Ovary (tissue), 9 donors: ENCODE measurements around the gene RPS6KA5. TPM values are rescaled to one million over a fixed set of nuclear protein-coding genes. Genes with fewer than 3 reads are reported as not detected.

Experiments
- DNase-seq, 5 donors: peaks; one replicate each; pipeline ENCODE4 v3.0.0-alpha.2; 2019 to 2020
- H3K27ac ChIP-seq, 2 donors: fragments of 200-600 bp; one replicate each; pipeline versions ENCODE4 v1.5.1 to v1.8.0; 2019 to 2022
- H3K27me3 ChIP-seq: fragments of 200-600 bp; one replicate; pipeline ENCODE4 v1.8.0; 2022
- H3K36me3 ChIP-seq: fragments of 200-600 bp; sonication (generic); one replicate; pipeline ENCODE4 v1.5.1; 2019
- H3K4me1 ChIP-seq: one replicate; pipeline ENCODE4 v1.8.1; 2013; ENCODE audit warnings: mild to moderate bottlenecking, moderate library complexity; ENCODE audit not compliant: insufficient read depth
- H3K4me3 ChIP-seq: fragments of 200-600 bp; sonication (generic); one replicate; pipeline ENCODE4 v1.5.1; 2017
- H3K9me3 ChIP-seq, 2 donors: fragments of 200-600 bp in 1 of 2; sonication (generic) in 1 of 2; one replicate each; pipeline versions ENCODE4 v1.5.1 to v1.8.1; 2013 to 2019; ENCODE audit warnings: mild to moderate bottlenecking in 1 of 2, moderate library complexity in 1 of 2
- EP300 ChIP-seq: sonication (generic); formaldehyde crosslinking; IDR thresholded peaks from one replicate; pipeline ENCODE4 v1.6.1; 2017; ENCODE audit warnings: antibody characterized with exemption
- POLR2A ChIP-seq: fragments of 450-650 bp; IDR thresholded peaks from one replicate; pipeline ENCODE4 v1.6.1; 2017; ENCODE audit warnings: antibody characterized with exemption, mild to moderate bottlenecking, moderate library complexity
- WGBS, 3 donors: extraction: QIAGEN DNeasy Blood & Tissue Kit in 1 of 3; methylation state at CpG; one replicate each; pipeline versions ENCODE4 v1.1.5 to v1.1.7; 2013 to 2017; 5-methylcytosine and 5-hydroxymethylcytosine counted together
- intact Hi-C, 4 donors: fragments of 100-400 bp; cut with DNase I; formaldehyde crosslinking; loops; one replicate each; pipeline versions ENCODE4 v1.11.0 to v1.15.1; 2022 to 2023
- polyA plus RNA-seq, 2 donors: library from polyadenylated mRNA; stranded (reverse); fragments of 200-250 nt in 1 of 2; fragments of 350-450 nt in 1 of 2; fragmentation: Illumina TruSeq in 1 of 2; extraction: RNeasy Lipid Tissue Mini Kit (QIAGEN cat#74804) in 1 of 2; gene quantifications; one replicate each; pipeline ENCODE4 v1.2.3, GENCODE V29; 2013 to 2014
- total RNA-seq, 7 donors: library from RNA; depleted of rRNA in 2 of 7; stranded (reverse); fragments of >200 nt in 2 of 7; fragmentation: NEBNext Ultra II Directional in 3 of 7; extraction: Animal tissue kit (Norgen Biotek cat#: 25700) in 3 of 7; gene quantifications; one replicate each; pipeline versions ENCODE4 v1.1.0 to v1.2.4, GENCODE V29; 2016 to 2023
- TF ChIP-seq, protein P1 (sequence below), 3 donors: fragments of 450-650 bp in 2 of 3; fragments of 200-600 bp in 1 of 3; IDR thresholded peaks; one replicate each; pipeline versions ENCODE4 v1.5.1 to v1.8.0; 2016 to 2022; ENCODE audit warnings: antibody characterized with exemption in 3 of 3, mild to moderate bottlenecking in 1 of 3
- donor health status: DM: no; HTN: no; CAD: no; lungs with moderate emphysema.
- donor health status: DM: no; HTN: no; CAD: no.
- donor health status: Bipolar disorder and iron deficiency.
- donor health status: DM: yes; HTN: yes; CAD: no.
- donor health status: DM: no; HTN: no; CAD: no.
- donor health status: DM: yes; HTN: yes; CAD: no.

Gene RPS6KA5
- total and polyA plus RNA-seq, 9 donors, result 3.8 to 19.0 (median 8.4) TPM

DNA sequence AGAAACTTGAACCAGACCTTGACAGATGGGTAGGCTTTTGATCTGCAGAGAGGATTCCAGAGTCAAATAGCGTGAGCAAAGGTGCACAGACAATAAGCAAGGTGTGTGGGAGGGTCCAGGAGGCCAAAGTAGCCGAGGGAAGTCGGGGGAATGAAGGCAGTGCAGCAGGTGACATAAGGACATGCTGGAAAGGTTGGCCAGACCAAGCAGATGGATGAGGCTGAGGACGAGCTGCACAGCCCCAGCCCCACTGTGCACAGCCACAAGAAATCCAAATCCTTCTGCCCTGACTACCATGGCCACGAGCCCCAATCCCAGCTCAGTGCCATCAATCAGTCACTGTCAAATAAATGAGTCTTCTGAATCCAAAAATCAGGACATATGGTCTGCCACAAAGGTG lies 249.6 kb downstream of the RPS6KA5 start:
- no peaks in the 10 kb centered on the region for H3K9me3 ChIP-seq
- no peaks in the 10 kb centered on the region for H3K27me3 ChIP-seq
- DNase-seq, result no peak
- intact Hi-C loops, result loop anchor here in 1 of 4 donors (10.0 kb wide), 1 partner anchor 836 kb away; no protein-coding TSS in a partner anchor
- H3K36me3 ChIP-seq, result no peaks in the 10 kb centered on the region
- no peak overlapping the region for H3K27ac ChIP-seq
- no peak overlapping the region for H3K4me3 ChIP-seq
- TF ChIP-seq EP300, result no peak
- no peak for TF ChIP-seq POLR2A
- TF ChIP-seq, protein P1, sequence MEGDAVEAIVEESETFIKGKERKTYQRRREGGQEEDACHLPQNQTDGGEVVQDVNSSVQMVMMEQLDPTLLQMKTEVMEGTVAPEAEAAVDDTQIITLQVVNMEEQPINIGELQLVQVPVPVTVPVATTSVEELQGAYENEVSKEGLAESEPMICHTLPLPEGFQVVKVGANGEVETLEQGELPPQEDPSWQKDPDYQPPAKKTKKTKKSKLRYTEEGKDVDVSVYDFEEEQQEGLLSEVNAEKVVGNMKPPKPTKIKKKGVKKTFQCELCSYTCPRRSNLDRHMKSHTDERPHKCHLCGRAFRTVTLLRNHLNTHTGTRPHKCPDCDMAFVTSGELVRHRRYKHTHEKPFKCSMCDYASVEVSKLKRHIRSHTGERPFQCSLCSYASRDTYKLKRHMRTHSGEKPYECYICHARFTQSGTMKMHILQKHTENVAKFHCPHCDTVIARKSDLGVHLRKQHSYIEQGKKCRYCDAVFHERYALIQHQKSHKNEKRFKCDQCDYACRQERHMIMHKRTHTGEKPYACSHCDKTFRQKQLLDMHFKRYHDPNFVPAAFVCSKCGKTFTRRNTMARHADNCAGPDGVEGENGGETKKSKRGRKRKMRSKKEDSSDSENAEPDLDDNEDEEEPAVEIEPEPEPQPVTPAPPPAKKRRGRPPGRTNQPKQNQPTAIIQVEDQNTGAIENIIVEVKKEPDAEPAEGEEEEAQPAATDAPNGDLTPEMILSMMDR (IDR thresholded peaks at IDR 0.05), result no peak
- H3K4me1 ChIP-seq, result peaks cover 21% of the 10 kb centered on the region
- whole genome bisulfite sequencing, 3 donors, result 72 to 74% (median 72%) methylated on average over 5 of the region's 5 CpGs

DNA sequence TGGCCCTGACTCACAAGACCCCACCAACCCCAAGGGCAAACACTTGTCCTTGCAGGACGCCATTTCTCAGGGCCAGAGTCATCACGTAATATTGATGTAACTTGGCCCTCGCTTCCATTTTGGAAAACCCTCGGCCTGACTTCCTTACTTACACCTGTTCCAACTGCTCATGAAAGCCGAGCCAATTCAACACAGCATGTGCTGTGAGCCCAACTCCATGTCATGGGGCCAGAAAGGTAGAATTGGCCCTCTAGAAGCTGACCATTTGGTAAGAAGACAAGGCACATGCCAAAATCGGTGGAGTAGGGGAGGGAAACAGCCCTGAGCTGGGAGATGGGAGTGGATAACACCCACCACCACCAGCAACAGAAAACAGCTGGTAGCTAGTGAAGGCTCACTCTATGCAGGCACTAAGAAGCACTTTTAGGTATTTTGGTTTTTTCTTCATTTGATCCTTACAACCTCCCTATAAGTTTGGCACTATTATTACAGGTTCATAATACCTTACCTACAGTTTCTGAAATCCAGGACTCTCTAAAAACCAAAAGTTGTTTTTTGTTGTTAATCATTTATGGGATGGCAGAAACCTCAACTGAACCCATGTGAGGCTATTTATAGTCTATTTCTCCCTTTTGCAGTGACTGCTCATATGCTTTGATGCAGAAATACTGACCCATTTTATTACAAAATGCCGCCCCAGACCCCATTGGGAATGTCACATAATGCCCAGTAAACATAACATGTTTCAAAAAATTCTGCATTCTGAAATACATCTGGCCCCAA lies 250.7 kb downstream of the RPS6KA5 start:
- intact Hi-C loops, result loop anchor here in 1 of 4 donors (10.0 kb wide), 1 partner anchor 835 kb away; no protein-coding TSS in a partner anchor
- Histone ChIP-seq H3K4me1 (peaks cover 15% of the 10 kb centered on the region), H3K27me3 (no peaks in the 10 kb centered on the region), H3K4me3 (no peak overlapping the region), H3K36me3 (no peaks in the 10 kb centered on the region), H3K9me3 (no peaks in the 10 kb centered on the region), H3K27ac (no peak overlapping the region)
- no peak for DNase-seq
- 95 to 97% (median 96%) methylated on average over 7 of the region's 7 CpGs for WGBS, 3 donors
- TF ChIP-seq, protein P1 (IDR thresholded peaks at IDR 0.05), result no peak
- TF ChIP-seq EP300 (no peak), POLR2A (no peak)

DNA sequence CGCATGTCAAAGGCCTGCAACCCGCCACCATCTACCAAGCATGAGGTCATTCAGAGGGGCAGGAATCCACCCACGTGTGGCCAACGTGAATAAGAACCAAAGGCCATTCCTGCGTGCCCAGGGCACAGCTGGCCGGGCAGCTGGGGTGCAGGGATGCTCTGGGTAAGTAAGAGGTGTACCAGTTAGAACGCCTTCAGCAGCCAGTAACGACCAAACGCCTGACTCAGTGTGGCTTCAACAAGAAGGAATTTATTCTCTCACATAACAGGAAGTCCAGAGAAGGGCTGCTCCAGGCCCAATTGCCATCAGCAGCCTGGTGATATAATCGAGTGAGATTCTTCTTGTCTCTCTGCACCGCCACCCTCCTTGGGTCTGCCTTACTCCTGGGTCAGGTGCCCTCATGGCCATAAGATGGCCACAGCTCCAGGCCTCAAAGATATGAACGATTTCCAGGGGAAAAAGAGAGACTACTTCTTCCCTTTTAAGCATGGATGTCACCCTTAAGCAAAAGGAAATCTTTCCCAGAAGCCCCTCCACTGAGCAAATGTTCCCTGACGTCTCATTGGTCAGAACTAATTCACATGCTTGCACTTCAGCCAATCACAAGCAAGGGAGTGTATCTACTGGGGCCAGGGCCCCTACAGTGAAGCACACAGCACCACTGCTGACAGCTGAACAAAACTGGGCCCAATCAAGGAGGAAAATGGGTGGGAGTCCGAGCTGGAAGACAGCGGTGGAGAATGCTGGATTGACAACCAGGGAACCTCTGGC lies 251.5 kb downstream of the RPS6KA5 start:
- H3K4me1 ChIP-seq, result peaks cover 13% of the 10 kb centered on the region
- no peak overlapping the region for H3K4me3 ChIP-seq
- intact Hi-C loops, result no loop called here
- WGBS, 3 donors, result 88 to 89% (median 88%) methylated on average over 15 of the region's 15 CpGs
- no peak overlapping the region for H3K27ac ChIP-seq
- H3K9me3 ChIP-seq, result no peaks in the 10 kb centered on the region
- H3K27me3 ChIP-seq, result no peaks in the 10 kb centered on the region
- H3K36me3 ChIP-seq, result no peaks in the 10 kb centered on the region
- TF ChIP-seq, protein P1 (IDR thresholded peaks at IDR 0.05), result no peak
- no peak for TF ChIP-seq POLR2A
- DNase-seq, result no peak

DNA sequence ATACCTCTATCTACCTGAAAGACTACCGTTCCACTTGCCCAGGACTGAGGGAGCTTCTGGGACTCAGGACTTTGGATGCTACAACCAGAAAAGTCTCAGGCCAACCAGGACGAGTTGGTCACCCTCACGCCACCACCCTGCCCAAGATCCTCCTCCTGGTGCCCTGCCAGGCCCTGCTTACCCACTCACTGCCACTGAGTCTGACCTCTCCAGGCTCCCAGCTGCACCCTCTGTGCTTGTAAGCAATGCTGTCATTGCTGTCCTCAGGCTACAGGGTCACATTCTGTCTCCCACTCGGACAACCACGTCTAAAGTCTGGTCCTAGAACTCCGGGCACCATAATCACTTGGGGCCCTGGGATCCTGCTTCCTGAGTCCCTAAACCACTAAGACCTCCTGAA lies 253.4 kb downstream of the RPS6KA5 start:
- WGBS, 3 donors, result 84 to 88% (median 88%) methylated on average over 6 of the region's 6 CpGs
- H3K4me3 ChIP-seq, result no peak overlapping the region
- H3K36me3 ChIP-seq, result no peaks in the 10 kb centered on the region
- no peak overlapping the region for H3K27ac ChIP-seq
- peaks cover 13% of the 10 kb centered on the region for H3K4me1 ChIP-seq
- intact Hi-C loops, result no loop called here
- DNase-seq, result no peak
- H3K9me3 ChIP-seq, result no peaks in the 10 kb centered on the region
- H3K27me3 ChIP-seq, result no peaks in the 10 kb centered on the region
- TF ChIP-seq, protein P1 (IDR thresholded peaks at IDR 0.05), result no peak
- no peak for TF ChIP-seq EP300
